ENCODE results near the gene SMARCC2.
A peak's percentile ranks its signal among the peaks of the same experiment; 100 is the strongest.
"Not testable (repeated sequence)": the region's sequence is repeated elsewhere in the genome, so short reads cannot be mapped to it uniquely, and the experiment has no call there.

The SMARCC2 gene

GRCh38 chr12:56208006-56208405, 18.7 kb upstream of the SMARCC2 start:
- DNase-seq (ENCODE audit: low read depth in 2 of 2): no peak

- DNase-seq (ENCODE audit: low read depth in 2 of 2): no peak
Measured at GRCh38 chr12:56206452-56207166, 17.3 kb upstream of the SMARCC2 start.

GRCh38 chr12:56205445-56205844, 16.2 kb upstream of the SMARCC2 start:
- DNase-seq (ENCODE audit: low read depth in 2 of 2): no peak

GRCh38 chr12:56204275-56204674, 15.0 kb upstream of the SMARCC2 start:
- DNase-seq (ENCODE audit: low read depth in 2 of 2): no peak

- DNase-seq (ENCODE audit: low read depth in 2 of 2): no peak
Measured at GRCh38 chr12:56202838-56203237, 13.6 kb upstream of the SMARCC2 start.

GRCh38 chr12:56202366-56202765, 13.1 kb upstream of the SMARCC2 start:
- no peak for DNase-seq (ENCODE audit: low read depth in 2 of 2)

GRCh38 chr12:56198836-56199235, 9.6 kb upstream of the SMARCC2 start:
- DNase-seq (ENCODE audit: low read depth in 2 of 2): no peak

GRCh38 chr12:56197921-56198635, 8.8 kb upstream of the SMARCC2 start:
- no peak for DNase-seq (ENCODE audit: low read depth in 2 of 2)

GRCh38 chr12:56196818-56197550, 7.7 kb upstream of the SMARCC2 start:
- not testable (repeated sequence) for DNase-seq (ENCODE audit: low read depth in 2 of 2)

GRCh38 chr12:56193025-56193578, 3.8 kb upstream of the SMARCC2 start:
- DNase-seq (ENCODE audit: low read depth in 2 of 2): peak; percentile 40 to 67

- no peak for DNase-seq (ENCODE audit: low read depth in 2 of 2)
Measured at GRCh38 chr12:56192582-56192981, 3.3 kb upstream of the SMARCC2 start.

- no peak for DNase-seq (ENCODE audit: low read depth in 2 of 2)
Measured at GRCh38 chr12:56190695-56191155, 1.4 kb upstream of the SMARCC2 start.

GRCh38 chr12:56189918-56190694, 823 bp upstream of the SMARCC2 start:
- peak; percentile 76 to 84 for DNase-seq (ENCODE audit: low read depth in 2 of 2)

GRCh38 chr12:56188778-56189098, 545 bp downstream of the SMARCC2 start:
- peak; percentile 5 to 12 for DNase-seq (ENCODE audit: low read depth in 2 of 2)

GRCh38 chr12:56188131-56188777, 1.0 kb downstream of the SMARCC2 start:
- no peak for DNase-seq (ENCODE audit: low read depth in 2 of 2)

GRCh38 chr12:56186957-56187356, 2.3 kb downstream of the SMARCC2 start:
- DNase-seq (ENCODE audit: low read depth in 2 of 2): no peak

- DNase-seq (ENCODE audit: low read depth in 2 of 2): no peak
Measured at GRCh38 chr12:56178347-56178746, 10.9 kb downstream of the SMARCC2 start.

- no peak for DNase-seq (ENCODE audit: low read depth in 2 of 2)
Measured at GRCh38 chr12:56172839-56173238, 16.4 kb downstream of the SMARCC2 start.

GRCh38 chr12:56169229-56169759, 20.0 kb downstream of the SMARCC2 start:
- DNase-seq (ENCODE audit: low read depth in 2 of 2): no peak

- no peak for DNase-seq (ENCODE audit: low read depth in 2 of 2)
Measured at GRCh38 chr12:56165369-56165768, 23.9 kb downstream of the SMARCC2 start.

GRCh38 chr12:56164345-56164729, 24.9 kb downstream of the SMARCC2 start:
- DNase-seq (ENCODE audit: low read depth in 2 of 2): no peak
